Measurements from ENCODE around the gene RBM3.

DNA sequence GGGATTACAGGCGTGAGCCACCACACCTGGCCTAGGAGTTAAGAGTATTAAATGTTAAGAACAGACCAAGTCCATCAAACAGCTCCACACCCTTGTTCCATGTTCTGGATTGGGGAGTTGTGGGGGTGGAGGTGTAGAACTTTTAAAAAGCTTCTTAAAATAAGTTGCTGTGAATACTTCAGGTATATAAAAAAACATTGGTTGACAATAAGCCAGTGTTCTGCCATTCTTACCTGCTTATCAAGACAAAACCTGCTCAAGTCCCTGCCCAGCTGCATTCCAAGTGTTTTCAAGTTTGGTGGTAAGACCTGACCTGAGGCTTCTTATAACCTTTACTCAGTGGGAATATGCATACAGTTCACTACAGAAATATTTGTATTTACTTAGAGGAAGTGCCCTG is 6.4 kb downstream of the RBM3 start:
- TF ChIP-seq, protein P1, sequence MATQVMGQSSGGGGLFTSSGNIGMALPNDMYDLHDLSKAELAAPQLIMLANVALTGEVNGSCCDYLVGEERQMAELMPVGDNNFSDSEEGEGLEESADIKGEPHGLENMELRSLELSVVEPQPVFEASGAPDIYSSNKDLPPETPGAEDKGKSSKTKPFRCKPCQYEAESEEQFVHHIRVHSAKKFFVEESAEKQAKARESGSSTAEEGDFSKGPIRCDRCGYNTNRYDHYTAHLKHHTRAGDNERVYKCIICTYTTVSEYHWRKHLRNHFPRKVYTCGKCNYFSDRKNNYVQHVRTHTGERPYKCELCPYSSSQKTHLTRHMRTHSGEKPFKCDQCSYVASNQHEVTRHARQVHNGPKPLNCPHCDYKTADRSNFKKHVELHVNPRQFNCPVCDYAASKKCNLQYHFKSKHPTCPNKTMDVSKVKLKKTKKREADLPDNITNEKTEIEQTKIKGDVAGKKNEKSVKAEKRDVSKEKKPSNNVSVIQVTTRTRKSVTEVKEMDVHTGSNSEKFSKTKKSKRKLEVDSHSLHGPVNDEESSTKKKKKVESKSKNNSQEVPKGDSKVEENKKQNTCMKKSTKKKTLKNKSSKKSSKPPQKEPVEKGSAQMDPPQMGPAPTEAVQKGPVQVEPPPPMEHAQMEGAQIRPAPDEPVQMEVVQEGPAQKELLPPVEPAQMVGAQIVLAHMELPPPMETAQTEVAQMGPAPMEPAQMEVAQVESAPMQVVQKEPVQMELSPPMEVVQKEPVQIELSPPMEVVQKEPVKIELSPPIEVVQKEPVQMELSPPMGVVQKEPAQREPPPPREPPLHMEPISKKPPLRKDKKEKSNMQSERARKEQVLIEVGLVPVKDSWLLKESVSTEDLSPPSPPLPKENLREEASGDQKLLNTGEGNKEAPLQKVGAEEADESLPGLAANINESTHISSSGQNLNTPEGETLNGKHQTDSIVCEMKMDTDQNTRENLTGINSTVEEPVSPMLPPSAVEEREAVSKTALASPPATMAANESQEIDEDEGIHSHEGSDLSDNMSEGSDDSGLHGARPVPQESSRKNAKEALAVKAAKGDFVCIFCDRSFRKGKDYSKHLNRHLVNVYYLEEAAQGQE (IDR thresholded peaks at IDR 0.05; ENCODE audit: low read depth): no peak
- TF ChIP-seq TAF1 (IDR thresholded peaks at IDR 0.05; ENCODE audit: low read depth) (no peak), FOXM1 (IDR thresholded peaks at IDR 0.05; ENCODE audit: borderline replicate concordance, low read depth) (no peak), CREB1 (IDR thresholded peaks at IDR 0.05; ENCODE audit: low read depth) (no peak)

All from Ishikawa (cell line).